Activated CD4-positive, alpha-beta T cell treated with anti-CD3 and anti-CD28 coated beads, Interleukin-2, amount 50 U/mL, for 48 hours (primary cell): ENCODE data around the gene TLX1.
"Not testable (repeated sequence)": the region's sequence is repeated elsewhere in the genome, so short reads cannot be mapped to it uniquely, and the experiment has no call there.

ENCODE experiments used
- DNase-seq, 2 experiments: peaks; one replicate each; pipeline ENCODE4 v3.0.0-alpha.2; 2020

The TLX1 gene

GRCh38 chr10:101154506-101154905, 23.4 kb downstream of the TLX1 start:
- not testable (repeated sequence) for DNase-seq

- DNase-seq, result no peak
Observed at GRCh38 chr10:101155896-101156295, 24.8 kb downstream of the TLX1 start.

GRCh38 chr10:101157756-101158458, 26.8 kb downstream of the TLX1 start:
- DNase-seq, result no peak

GRCh38 chr10:101158459-101159058, 27.5 kb downstream of the TLX1 start:
- DNase-seq, result no peak

GRCh38 chr10:101161494-101162299, 30.6 kb downstream of the TLX1 start:
- peak; percentile 66 to 76 for DNase-seq

GRCh38 chr10:101162677-101163076, 31.6 kb downstream of the TLX1 start:
- no peak for DNase-seq

- no peak for DNase-seq
Observed at GRCh38 chr10:101164020-101164419, 32.9 kb downstream of the TLX1 start.

- no peak for DNase-seq
Observed at GRCh38 chr10:101165736-101166135, 34.6 kb downstream of the TLX1 start.

- DNase-seq, result no peak
Observed at GRCh38 chr10:101166430-101166829, 35.3 kb downstream of the TLX1 start.

- no peak for DNase-seq
Observed at GRCh38 chr10:101172741-101173140, 41.6 kb downstream of the TLX1 start.

GRCh38 chr10:101174319-101174718, 43.2 kb downstream of the TLX1 start:
- no peak for DNase-seq

- no peak for DNase-seq
Observed at GRCh38 chr10:101176577-101176976, 45.5 kb downstream of the TLX1 start.

GRCh38 chr10:101182936-101183335, 51.8 kb downstream of the TLX1 start:
- DNase-seq, result no peak

- no peak for DNase-seq
Observed at GRCh38 chr10:101183458-101184183, 52.5 kb downstream of the TLX1 start.
